ENCODE measurements around the gene IL17C. TPM values are rescaled to one million over a fixed set of nuclear protein-coding genes. Genes with fewer than 3 reads are reported as not detected.

IL17C gene
- total and polyA plus RNA-seq, 11 donors: not detected

DNA sequence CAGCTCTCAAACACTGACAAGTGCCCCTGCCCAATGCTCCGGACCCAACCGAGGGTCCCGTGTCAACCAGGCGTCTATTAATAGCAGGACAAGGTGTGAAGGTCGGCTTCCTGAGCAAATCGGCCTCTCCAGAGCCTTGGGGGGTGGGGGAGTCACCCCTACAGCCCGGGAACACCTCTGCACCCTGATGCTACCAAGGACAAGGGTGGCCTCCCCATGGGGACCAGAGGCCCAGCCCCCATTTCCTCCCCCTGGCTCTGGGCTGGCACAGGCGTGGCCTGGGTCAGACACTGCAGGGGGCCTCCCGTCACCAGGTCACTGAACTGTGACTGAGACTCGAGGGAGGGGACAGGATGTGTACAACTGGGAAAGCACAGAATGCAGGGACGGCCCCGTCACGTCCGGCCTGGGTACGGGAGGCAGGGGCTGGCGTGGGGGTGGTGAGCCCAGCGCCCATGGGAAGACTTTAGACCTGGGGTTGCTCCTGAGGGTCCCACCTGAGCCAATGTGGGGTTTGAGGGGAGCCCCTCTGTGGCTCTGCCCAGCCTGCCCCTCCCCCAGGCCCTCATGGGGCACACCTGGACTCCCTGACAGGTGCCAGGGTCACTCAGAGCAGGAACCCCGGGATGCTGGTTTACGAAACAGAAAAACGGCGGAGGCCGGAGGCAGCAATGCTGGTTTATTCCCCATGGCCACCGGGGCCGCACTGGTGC, 13.1 kb downstream of the IL17C start:
- H3K4me1 ChIP-seq: peaks cover 0 to 49% (median 14%) of the 10 kb centered on the region in 12 donors
- DNase-seq: peak; percentile 55 to 77 (median 70)
- H3K36me3 ChIP-seq: peaks cover 0 to 45% (median 6%) of the 10 kb centered on the region in 9 donors

DNA sequence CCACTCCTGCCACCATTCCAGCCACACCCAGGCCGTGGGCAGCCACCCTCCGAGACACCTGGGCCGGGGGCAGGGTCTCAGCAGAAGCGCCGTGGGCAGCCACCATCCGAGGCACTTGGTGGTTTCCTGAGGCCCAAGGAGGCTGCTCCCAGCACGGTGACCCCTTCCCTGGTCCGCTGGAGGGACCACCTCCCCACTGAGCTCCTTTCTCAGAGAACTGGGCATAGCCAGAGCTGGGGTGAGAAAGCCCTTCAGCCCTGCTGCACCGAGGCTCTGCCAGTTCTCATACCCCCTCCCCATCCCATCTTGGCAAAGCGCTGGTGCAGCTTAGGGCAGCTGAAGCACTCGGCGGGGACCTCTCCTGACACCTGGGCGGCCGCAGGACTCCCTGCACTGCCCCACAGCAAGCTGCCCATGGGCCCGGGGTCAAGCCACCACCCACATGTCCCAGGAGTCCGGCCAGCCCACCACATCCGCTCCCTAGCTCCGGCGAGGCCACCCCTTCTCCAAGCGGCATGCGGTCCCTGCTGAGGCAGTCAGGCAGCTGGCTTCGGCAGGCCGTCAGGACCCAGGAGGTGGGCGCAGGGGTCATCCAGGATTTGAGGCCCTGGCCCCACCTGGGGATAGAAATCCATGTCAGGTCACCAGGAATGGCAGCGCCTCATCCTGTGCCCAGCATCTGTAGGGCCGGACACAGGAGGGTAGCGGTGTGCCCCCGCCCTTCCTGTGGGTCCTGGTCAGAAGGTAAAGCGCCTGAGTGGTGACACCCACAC, 13.8 kb downstream of the IL17C start:
- Histone ChIP-seq H3K4me3 (no peak overlapping the region), H3K36me3 (peaks cover 0 to 41% (median 8%) of the 10 kb centered on the region in 9 donors), H3K4me1 (peaks cover 0 to 43% (median 14%) of the 10 kb centered on the region in 12 donors), H3K9me3 (no peaks in the 10 kb centered on the region), H3K27ac (peak overlapping the region in 11 of 12 donors; percentile 3 to 94 (median 74)), H3K27me3 (no peaks in the 10 kb centered on the region)
- no peak for ATAC-seq
- intact Hi-C loops (cut with DNase I): loop anchor here in 2 of 10 donors (5.0 kb wide), 2 partner anchors 50 to 55 kb away; no protein-coding TSS in a partner anchor
- TF ChIP-seq, protein P1, sequence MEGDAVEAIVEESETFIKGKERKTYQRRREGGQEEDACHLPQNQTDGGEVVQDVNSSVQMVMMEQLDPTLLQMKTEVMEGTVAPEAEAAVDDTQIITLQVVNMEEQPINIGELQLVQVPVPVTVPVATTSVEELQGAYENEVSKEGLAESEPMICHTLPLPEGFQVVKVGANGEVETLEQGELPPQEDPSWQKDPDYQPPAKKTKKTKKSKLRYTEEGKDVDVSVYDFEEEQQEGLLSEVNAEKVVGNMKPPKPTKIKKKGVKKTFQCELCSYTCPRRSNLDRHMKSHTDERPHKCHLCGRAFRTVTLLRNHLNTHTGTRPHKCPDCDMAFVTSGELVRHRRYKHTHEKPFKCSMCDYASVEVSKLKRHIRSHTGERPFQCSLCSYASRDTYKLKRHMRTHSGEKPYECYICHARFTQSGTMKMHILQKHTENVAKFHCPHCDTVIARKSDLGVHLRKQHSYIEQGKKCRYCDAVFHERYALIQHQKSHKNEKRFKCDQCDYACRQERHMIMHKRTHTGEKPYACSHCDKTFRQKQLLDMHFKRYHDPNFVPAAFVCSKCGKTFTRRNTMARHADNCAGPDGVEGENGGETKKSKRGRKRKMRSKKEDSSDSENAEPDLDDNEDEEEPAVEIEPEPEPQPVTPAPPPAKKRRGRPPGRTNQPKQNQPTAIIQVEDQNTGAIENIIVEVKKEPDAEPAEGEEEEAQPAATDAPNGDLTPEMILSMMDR (IDR thresholded peaks at IDR 0.05): no peak
- TF ChIP-seq POLR2A (IDR thresholded peaks at IDR 0.05): no peak
- WGBS, 4 donors: 73 to 91% (median 88%) methylated on average over 6 to 29 of the region's 29 CpGs
- DNase-seq: no peak

More for the DNA sequence above, 13.1 kb downstream of the IL17C start:
- TF ChIP-seq, protein P1 (IDR thresholded peaks at IDR 0.05): no peak
- no peak for TF ChIP-seq POLR2A (IDR thresholded peaks at IDR 0.05)
- intact Hi-C loops (cut with DNase I): loop anchor here in 2 of 10 donors (5.0 kb wide), 2 partner anchors 51 to 54 kb away; no protein-coding TSS in a partner anchor
- ATAC-seq: peak; percentile 41 to 82 (median 48)
- peak overlapping the region in 11 of 12 donors; percentile 52 to 94 (median 74) for H3K27ac ChIP-seq
- H3K4me3 ChIP-seq: peak overlapping the region; percentile 51 to 91 (median 76)
- H3K9me3 ChIP-seq: no peaks in the 10 kb centered on the region
- no peaks in the 10 kb centered on the region for H3K27me3 ChIP-seq
- 44 to 80% (median 45%) methylated on average over 6 to 24 of the region's 24 CpGs for WGBS, 4 donors

DNA sequence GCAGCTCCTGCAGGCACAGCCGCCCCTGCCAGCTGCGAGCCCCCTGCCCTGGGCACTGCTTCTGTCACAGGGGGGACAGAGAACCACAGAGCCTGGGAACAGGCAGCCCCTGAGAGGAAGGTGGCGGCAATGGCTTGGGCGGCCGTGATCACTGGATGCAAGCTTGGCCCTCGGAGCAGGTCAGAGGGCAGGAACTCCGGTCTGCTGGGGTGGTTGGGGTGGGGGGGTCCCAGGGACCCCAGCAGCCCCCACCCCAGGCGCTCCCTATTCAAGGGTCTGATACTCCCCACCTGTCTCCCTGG, 14.3 kb downstream of the IL17C start:
- no peaks in the 10 kb centered on the region for H3K27me3 ChIP-seq
- H3K36me3 ChIP-seq: peaks cover 0 to 44% (median 11%) of the 10 kb centered on the region in 9 donors
- DNase-seq: no peak
- TF ChIP-seq, protein P1 (IDR thresholded peaks at IDR 0.05): no peak
- no peak for TF ChIP-seq POLR2A (IDR thresholded peaks at IDR 0.05)
- H3K4me1 ChIP-seq: peaks cover 0 to 38% (median 14%) of the 10 kb centered on the region in 12 donors
- ATAC-seq: no peak
- intact Hi-C loops (cut with DNase I): loop anchor here in 2 of 10 donors (5.0 kb wide), 2 partner anchors 50 to 55 kb away; no protein-coding TSS in a partner anchor
- no peaks in the 10 kb centered on the region for H3K9me3 ChIP-seq
- WGBS, 4 donors: 91 to 98% (median 97%) methylated on average over 7 to 8 of the region's 8 CpGs
- H3K4me3 ChIP-seq: no peak overlapping the region
- no peak overlapping the region for H3K27ac ChIP-seq

DNA sequence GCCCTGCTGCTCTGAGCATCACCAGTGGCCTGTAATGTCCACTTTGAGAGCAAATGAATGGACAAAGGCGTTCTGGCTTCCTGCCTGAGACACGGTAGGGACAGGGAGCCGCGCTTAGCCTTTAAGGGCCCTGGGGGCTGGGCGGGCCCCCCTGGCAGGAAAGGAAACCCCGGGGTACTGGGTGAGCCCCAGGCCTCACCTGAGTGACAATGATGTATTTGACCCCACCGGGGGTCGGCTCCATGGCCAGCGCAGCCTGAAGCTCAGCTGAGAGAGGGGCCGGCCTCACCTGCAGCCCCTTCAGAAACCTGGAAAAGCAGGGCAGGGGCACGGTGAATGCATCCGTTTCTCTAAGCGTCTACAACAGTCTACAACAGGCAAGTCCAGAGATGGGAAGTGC, 14.7 kb downstream of the IL17C start:
- ATAC-seq: no peak
- DNase-seq: no peak
- H3K27me3 ChIP-seq: no peaks in the 10 kb centered on the region
- peaks cover 0 to 34% (median 14%) of the 10 kb centered on the region in 12 donors for H3K4me1 ChIP-seq
- WGBS, 4 donors: 88 to 90% (median 89%) methylated on average over 13 of the region's 13 CpGs
- H3K9me3 ChIP-seq: no peaks in the 10 kb centered on the region
- no peak for TF ChIP-seq POLR2A (IDR thresholded peaks at IDR 0.05)
- TF ChIP-seq, protein P1 (IDR thresholded peaks at IDR 0.05): no peak
- H3K36me3 ChIP-seq: peaks cover 0 to 48% (median 11%) of the 10 kb centered on the region in 9 donors
- H3K27ac ChIP-seq: no peak overlapping the region
- H3K4me3 ChIP-seq: no peak overlapping the region
- intact Hi-C loops (cut with DNase I): loop anchor here in 2 of 10 donors (5.0 kb wide), 2 partner anchors 49 to 56 kb away; no protein-coding TSS in a partner anchor
